Stimulated activated CD4-positive, alpha-beta T cell treated with anti-CD3 and anti-CD28 coated beads, Interleukin-2, amount 100 ng/mL, for 48 hours (primary cell): ENCODE data around the gene TPPP.

Experiments
- DNase-seq, 2 donors: peaks; one replicate each; pipeline ENCODE4 v3.0.0-alpha.2; 2020

TPPP gene

GRCh38 chr5:676699-677076 is 16.5 kb downstream of the TPPP start:
- no peak for DNase-seq

- no peak for DNase-seq
Observed at GRCh38 chr5:675871-676698, 17.1 kb downstream of the TPPP start.

- no peak for DNase-seq
Observed at GRCh38 chr5:675111-675870, 17.9 kb downstream of the TPPP start.

DNA sequence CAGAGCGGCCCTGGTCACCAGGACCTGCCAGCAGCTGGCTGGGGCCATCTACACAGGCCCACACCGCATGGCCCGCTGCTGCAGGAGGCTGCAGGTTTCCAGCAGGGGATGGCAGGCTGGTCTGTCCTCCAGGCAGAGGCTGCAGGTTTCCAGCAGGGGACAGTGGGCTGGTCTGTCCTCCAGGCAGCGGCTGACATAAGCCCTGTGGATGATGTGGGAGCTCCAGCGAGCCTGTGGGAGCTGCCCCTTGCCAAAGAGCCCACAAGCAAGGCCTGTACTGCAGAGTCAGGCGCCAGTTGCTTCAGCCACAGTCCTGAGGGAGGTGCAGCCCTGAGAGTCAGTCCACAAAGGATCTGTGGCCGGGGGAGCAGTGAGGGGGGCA is 18.5 kb downstream of the TPPP start:
- no peak for DNase-seq

GRCh38 chr5:673831-674629 is 19.1 kb downstream of the TPPP start:
- DNase-seq = no peak

- DNase-seq = no peak
Observed at GRCh38 chr5:673161-673830, 19.9 kb downstream of the TPPP start.

GRCh38 chr5:672329-673160 is 20.6 kb downstream of the TPPP start:
- peak; percentile 33 to 58 for DNase-seq

GRCh38 chr5:671459-672328 is 21.5 kb downstream of the TPPP start:
- peak; percentile 56 to 59 for DNase-seq

DNA sequence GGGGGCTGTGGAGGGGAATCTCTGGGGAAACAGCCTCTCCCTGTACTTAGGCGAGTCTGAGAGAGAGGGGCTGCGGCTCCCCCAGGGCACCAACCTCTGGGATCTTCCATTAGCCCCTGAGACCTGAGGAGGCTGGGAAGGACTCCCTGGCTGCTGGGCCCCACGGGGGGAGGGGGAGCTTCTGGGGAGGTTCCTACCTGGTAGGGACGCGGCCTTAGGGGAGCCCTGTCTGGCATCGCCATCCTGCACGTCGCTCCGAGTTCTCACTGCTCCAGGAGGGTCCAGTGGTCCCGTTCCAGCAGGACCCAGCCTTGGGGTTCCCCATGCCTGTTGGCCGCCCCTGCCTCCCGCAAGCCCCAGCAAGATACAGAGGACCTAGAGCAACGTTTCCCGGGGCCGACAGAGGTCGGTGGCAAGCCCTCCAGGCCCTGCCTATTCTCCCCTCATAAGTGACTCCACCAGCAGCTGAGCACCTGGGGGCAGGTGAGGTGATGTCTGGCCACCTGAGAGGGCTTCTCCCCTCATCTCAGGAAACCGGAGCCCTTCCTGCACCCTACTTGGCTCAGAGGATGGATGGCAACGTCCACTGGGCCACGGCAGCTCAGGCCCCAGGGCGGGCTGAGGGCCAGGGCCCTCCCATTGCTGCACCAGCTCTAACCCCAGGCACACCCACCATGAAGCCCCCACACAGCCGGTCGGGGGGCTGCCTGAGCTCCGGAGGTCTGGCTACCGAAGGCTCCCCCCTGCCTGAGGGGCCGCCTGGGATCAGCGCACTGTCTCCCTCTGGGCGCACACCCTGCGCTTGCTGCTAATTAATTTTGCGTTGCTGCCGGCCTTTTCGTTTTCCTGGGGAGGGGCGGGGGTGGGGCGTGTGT is 22.5 kb downstream of the TPPP start:
- DNase-seq = no peak

DNA sequence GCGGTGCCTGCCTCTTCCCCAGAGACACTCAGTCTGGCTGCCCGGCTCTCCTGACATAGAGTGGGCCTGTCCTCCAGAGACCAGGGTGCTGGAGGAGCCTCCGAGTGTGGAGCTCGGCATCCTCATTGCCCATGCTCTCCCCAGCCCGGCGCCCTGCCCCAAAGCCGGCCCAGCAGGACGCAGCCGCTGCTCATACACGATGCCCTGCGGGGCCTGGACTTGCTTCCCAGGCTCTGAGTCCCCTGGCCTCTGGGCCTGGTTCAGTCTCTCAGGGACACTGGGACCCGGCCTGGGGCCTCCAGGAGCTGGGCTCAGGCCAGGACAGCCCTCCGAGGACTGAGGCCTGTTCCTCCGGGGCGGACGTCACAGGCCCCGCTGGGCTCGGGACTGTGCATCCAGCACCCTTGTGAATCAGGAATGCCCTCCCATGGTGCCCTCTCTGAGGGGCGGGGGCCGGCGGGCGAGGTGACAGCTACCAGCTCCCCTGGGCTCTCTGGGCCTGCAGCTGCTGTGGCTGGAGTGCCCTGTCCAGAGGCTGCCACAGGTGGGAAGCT is 23.2 kb downstream of the TPPP start:
- DNase-seq = no peak

DNA sequence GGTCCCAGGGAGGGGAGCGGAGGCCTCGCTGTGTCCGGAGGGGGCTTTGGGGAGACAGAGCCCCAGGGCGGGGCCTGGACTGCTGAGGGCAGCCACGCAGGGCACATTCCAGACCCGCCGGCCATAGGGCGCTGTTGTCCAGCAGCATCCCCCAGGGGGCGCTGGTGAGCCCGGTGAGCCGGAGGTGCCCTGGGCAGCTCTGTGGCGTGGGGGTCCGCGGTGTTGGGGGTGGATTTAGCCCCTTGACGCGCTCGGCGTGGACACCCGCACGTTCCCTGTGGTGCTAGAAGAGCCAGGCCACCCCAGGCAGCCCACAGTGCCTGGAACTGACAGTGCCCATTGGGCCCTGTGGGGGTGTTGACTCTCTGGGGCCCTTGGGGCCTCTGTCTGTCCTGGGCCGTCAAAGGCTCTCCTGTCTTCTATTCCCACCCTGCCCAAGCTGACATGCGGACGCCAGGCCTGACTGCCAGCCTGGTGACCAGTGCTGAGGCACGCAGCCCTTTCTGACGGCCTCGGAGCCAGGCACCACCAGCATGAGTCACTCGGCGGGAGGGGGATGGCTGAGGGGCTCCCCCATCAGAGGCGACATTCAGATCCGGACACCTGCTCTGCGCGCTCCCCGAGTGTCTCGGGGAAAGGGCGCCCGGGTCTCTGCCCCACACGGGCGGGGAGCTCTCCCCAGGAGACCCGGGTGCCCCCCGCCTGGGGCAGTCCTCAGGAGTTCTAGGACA is 23.9 kb downstream of the TPPP start:
- DNase-seq = peak in 1 of 2 donors; percentile 56

- no peak for DNase-seq
Observed at GRCh38 chr5:668283-668995, 24.7 kb downstream of the TPPP start.

DNA sequence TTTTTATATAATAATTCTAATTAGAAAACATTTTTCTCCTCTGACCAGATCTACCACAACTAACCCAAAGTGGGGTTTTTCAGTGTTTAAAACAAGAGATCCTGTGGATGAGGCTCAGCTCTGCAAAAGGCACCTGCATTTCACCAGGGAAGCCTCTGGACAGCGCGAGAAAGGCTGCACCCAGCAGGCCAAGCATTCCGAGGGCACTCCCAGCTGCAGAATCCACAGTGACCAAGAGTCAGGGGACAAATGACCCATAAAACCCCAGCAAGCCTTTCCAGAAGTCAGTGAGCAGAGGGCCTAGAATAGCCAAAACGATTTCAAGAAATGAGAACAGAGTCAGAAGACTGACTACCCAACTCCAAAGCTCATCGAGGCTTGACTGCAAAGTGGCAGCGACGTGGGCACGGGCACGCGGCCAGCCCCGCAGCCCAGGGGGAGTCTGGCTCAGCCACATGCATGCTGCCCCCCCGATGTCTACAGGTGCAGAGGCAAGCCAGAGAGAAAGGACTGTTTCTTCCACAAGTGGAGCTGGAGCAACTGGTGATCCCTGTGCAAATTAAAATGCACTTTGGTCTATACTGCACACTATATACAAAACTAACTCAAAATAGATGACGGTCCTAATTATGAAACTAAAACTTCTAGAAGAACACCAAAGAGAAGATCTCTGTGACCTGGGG is 26.2 kb downstream of the TPPP start:
- DNase-seq = no peak

GRCh38 chr5:665956-666711 is 27.0 kb downstream of the TPPP start:
- DNase-seq = no peak

- no peak for DNase-seq
Observed at GRCh38 chr5:665541-665955, 27.6 kb downstream of the TPPP start.

DNA sequence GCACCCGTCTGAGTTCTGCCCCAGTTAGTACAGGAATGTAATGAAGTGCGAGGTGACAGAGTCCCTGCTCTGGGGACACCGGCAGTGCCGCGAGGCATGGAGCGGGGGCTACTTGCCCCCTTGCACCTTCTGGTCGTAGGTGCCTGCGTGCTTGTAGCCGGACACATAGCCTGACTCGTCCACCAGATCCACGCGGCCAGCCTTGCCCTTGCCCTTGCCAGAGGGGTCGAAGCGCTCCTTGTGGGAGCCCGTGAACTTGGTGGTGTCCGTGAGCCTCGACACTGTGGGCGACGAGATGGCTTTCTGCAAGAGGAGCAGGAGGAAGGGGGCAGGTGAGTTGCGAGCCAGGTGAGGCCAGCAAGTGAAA is 28.2 kb downstream of the TPPP start:
- DNase-seq = no peak
